ENCODE measurements around the gene CYP4X1. TPM values are rescaled to one million over a fixed set of nuclear protein-coding genes. Genes with fewer than 3 reads are reported as not detected.
"Not testable (repeated sequence)": the region's sequence is repeated elsewhere in the genome, so short reads cannot be mapped to it uniquely, and the experiment has no call there.

CYP4X1 gene
- total and polyA plus RNA-seq, 3 experiments from 2014 or later: not detected

GRCh38 chr1:47036764-47037163, 13.3 kb downstream of the CYP4X1 start:
- no peaks in the 10 kb centered on the region for H3K4me1 Mint-ChIP-seq
- no peak for DNase-seq
- H3K36me3 ChIP-seq (ENCODE audit: insufficient read depth, low read length): no peaks in the 10 kb centered on the region
- H3K27me3 ChIP-seq (ENCODE audit: insufficient read depth, low read length, poor library complexity, severe bottlenecking): no peaks in the 10 kb centered on the region
- H3K36me3 Mint-ChIP-seq: no peaks in the 10 kb centered on the region
- ChIA-PET CTCF (no interaction called here), POLR2A (no interaction called here)
- no peak overlapping the region for H3K27ac ChIP-seq (ENCODE audit: low read depth, low read length)
- H3K4me3 ChIP-seq (ENCODE audit: low read length): no peak overlapping the region
- H3K27me3 Mint-ChIP-seq: peaks cover 5 to 13% of the 10 kb centered on the region in 2 donors
- no peaks in the 10 kb centered on the region for H3K9me3 Mint-ChIP-seq
- H3K9me3 ChIP-seq (ENCODE audit: low read length): no peaks in the 10 kb centered on the region
- no peaks in the 10 kb centered on the region for H3K4me1 ChIP-seq (ENCODE audit: insufficient read depth, low read length)
- H3K4me3 Mint-ChIP-seq: no peak overlapping the region
- H3K27ac Mint-ChIP-seq: no peak overlapping the region

- no peaks in the 10 kb centered on the region for H3K36me3 Mint-ChIP-seq
- H3K27ac Mint-ChIP-seq: no peak overlapping the region
- no peak overlapping the region for H3K4me3 ChIP-seq (ENCODE audit: low read length)
- no peak overlapping the region for H3K4me3 Mint-ChIP-seq
- no peak for DNase-seq
- no peaks in the 10 kb centered on the region for H3K36me3 ChIP-seq (ENCODE audit: insufficient read depth, low read length)
- no peaks in the 10 kb centered on the region for H3K9me3 ChIP-seq (ENCODE audit: low read length)
- H3K4me1 Mint-ChIP-seq: peaks cover 0 to 9% (median 0%) of the 10 kb centered on the region in 3 donors
- H3K27me3 ChIP-seq (ENCODE audit: insufficient read depth, low read length, poor library complexity, severe bottlenecking): no peaks in the 10 kb centered on the region
- POLR2A ChIA-PET: no interaction called here
- CTCF ChIA-PET: no interaction called here
- no peaks in the 10 kb centered on the region for H3K4me1 ChIP-seq (ENCODE audit: insufficient read depth, low read length)
- peaks cover 12 to 45% of the 10 kb centered on the region in 2 donors for H3K27me3 Mint-ChIP-seq
- peaks cover 4 to 23% (median 15%) of the 10 kb centered on the region in 5 donors for H3K9me3 Mint-ChIP-seq
- no peak overlapping the region for H3K27ac ChIP-seq (ENCODE audit: low read depth, low read length)
These were observed 35.9 kb downstream of the CYP4X1 start for GRCh38 chr1:47059376-47059775.

- CTCF ChIA-PET: no interaction called here
- Histone ChIP-seq H3K4me1 (ENCODE audit: insufficient read depth, low read length) (no peaks in the 10 kb centered on the region), H3K9me3 (ENCODE audit: low read length) (no peaks in the 10 kb centered on the region), H3K27ac (ENCODE audit: low read depth, low read length) (no peak within 1 kb of the TSS), H3K4me3 (ENCODE audit: low read length) (no peak within 1 kb of the TSS), H3K27me3 (ENCODE audit: insufficient read depth, low read length, poor library complexity, severe bottlenecking) (no peaks in the 10 kb centered on the region), H3K36me3 (ENCODE audit: insufficient read depth, low read length) (no peaks in the 10 kb centered on the region)
- peaks cover 16% of the 10 kb centered on the region in 2 donors for H3K27me3 Mint-ChIP-seq
- H3K4me1 Mint-ChIP-seq: no peaks in the 10 kb centered on the region
- POLR2A ChIA-PET: no interaction called here
- H3K36me3 Mint-ChIP-seq: no peaks in the 10 kb centered on the region
- no peak for DNase-seq
- H3K9me3 Mint-ChIP-seq: peaks cover 0 to 1% (median 0%) of the 10 kb centered on the region in 5 donors
- H3K27ac Mint-ChIP-seq: no peak within 1 kb of the TSS
- peak within 1 kb of the TSS in 1 of 7 donors; percentile 49 for H3K4me3 Mint-ChIP-seq
These were observed 43.7 kb downstream of the CYP4X1 start, which contains the start of gene CYP4Z1 for GRCh38 chr1:47067097-47067594. Gene CYP4Z1, plus strand, starts transcription at chr1:47067231. Its CDS starts 260 bp downstream, at chr1:47067491.

- H3K27ac Mint-ChIP-seq; CTCF ChIA-PET; H3K36me3 ChIP-seq (ENCODE audit: insufficient read depth, low read length); DNase-seq; H3K36me3 Mint-ChIP-seq; H3K4me3 ChIP-seq (ENCODE audit: low read length); H3K9me3 Mint-ChIP-seq; H3K4me1 Mint-ChIP-seq; POLR2A ChIA-PET; H3K27ac ChIP-seq (ENCODE audit: low read depth, low read length); H3K9me3 ChIP-seq (ENCODE audit: low read length); H3K4me3 Mint-ChIP-seq; H3K27me3 ChIP-seq (ENCODE audit: insufficient read depth, low read length, poor library complexity, severe bottlenecking); H3K4me1 ChIP-seq (ENCODE audit: insufficient read depth, low read length): not testable (repeated sequence)
- H3K27me3 Mint-ChIP-seq: peaks cover 9 to 10% of the 10 kb centered on the region in 2 donors
These were observed 45.6 kb downstream of the CYP4X1 start for GRCh38 chr1:47069080-47069479.

- H3K36me3 Mint-ChIP-seq; H3K9me3 ChIP-seq (ENCODE audit: low read length); POLR2A ChIA-PET; H3K4me3 Mint-ChIP-seq; H3K27ac Mint-ChIP-seq; CTCF ChIA-PET; DNase-seq; H3K36me3 ChIP-seq (ENCODE audit: insufficient read depth, low read length); H3K27ac ChIP-seq (ENCODE audit: low read depth, low read length); H3K4me3 ChIP-seq (ENCODE audit: low read length); H3K4me1 Mint-ChIP-seq; H3K9me3 Mint-ChIP-seq; H3K27me3 Mint-ChIP-seq; H3K27me3 ChIP-seq (ENCODE audit: insufficient read depth, low read length, poor library complexity, severe bottlenecking); H3K4me1 ChIP-seq (ENCODE audit: insufficient read depth, low read length): not testable (repeated sequence)
These were observed 46.0 kb downstream of the CYP4X1 start for GRCh38 chr1:47069509-47069908.

- POLR2A ChIA-PET; H3K4me1 Mint-ChIP-seq; H3K36me3 ChIP-seq (ENCODE audit: insufficient read depth, low read length); H3K4me3 Mint-ChIP-seq; H3K4me1 ChIP-seq (ENCODE audit: insufficient read depth, low read length); H3K36me3 Mint-ChIP-seq; H3K9me3 ChIP-seq (ENCODE audit: low read length); H3K27me3 ChIP-seq (ENCODE audit: insufficient read depth, low read length, poor library complexity, severe bottlenecking); H3K27ac Mint-ChIP-seq; H3K27me3 Mint-ChIP-seq; H3K4me3 ChIP-seq (ENCODE audit: low read length); CTCF ChIA-PET; H3K27ac ChIP-seq (ENCODE audit: low read depth, low read length); H3K9me3 Mint-ChIP-seq: not testable (repeated sequence)
- DNase-seq: peak in 1 of 5 donors; percentile 3
These were observed 65.9 kb downstream of the CYP4X1 start for GRCh38 chr1:47089356-47089755.

GRCh38 chr1:47091476-47091875, 68.0 kb downstream of the CYP4X1 start:
- H3K4me3 Mint-ChIP-seq; CTCF ChIA-PET; H3K4me3 ChIP-seq (ENCODE audit: low read length); H3K4me1 Mint-ChIP-seq; H3K36me3 ChIP-seq (ENCODE audit: insufficient read depth, low read length); H3K36me3 Mint-ChIP-seq; H3K4me1 ChIP-seq (ENCODE audit: insufficient read depth, low read length); H3K27me3 ChIP-seq (ENCODE audit: insufficient read depth, low read length, poor library complexity, severe bottlenecking); H3K27ac Mint-ChIP-seq; H3K9me3 ChIP-seq (ENCODE audit: low read length); H3K27me3 Mint-ChIP-seq; DNase-seq; POLR2A ChIA-PET; H3K27ac ChIP-seq (ENCODE audit: low read depth, low read length); H3K9me3 Mint-ChIP-seq: not testable (repeated sequence)

Measured in CD8-positive, alpha-beta memory T cell (primary cell).